Activated naive CD8-positive, alpha-beta T cell treated with anti-CD3 and anti-CD28 coated beads, Interleukin-2, amount 50 U/mL, for 16 hours (primary cell): Measurements from ENCODE around the gene AOAH.
"Not testable (repeated sequence)": the region's sequence is repeated elsewhere in the genome, so short reads cannot be mapped to it uniquely, and the experiment has no call there.

Source experiments
- DNase-seq: peaks from one replicate; pipeline ENCODE4 v3.0.0-alpha.2; 2020; ENCODE audit warnings: low read depth, low spot score

AOAH gene

DNA sequence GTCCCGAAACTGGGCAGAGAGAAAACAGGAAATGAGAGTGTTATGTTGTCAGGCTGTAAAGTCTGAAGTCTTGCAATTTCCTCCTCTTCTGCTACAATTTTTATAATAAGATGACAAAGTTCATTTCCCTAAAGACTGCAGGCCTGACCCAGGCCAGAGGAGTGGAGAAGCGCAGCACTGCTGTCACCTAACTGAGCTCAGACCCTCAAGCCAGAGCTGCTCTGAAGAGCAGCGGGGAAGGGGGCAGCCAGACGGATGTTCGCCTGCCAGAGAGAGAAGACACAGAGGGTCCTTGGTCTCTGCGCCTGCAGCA lies 12.6 kb upstream of the AOAH start:
- no peak for DNase-seq

DNA sequence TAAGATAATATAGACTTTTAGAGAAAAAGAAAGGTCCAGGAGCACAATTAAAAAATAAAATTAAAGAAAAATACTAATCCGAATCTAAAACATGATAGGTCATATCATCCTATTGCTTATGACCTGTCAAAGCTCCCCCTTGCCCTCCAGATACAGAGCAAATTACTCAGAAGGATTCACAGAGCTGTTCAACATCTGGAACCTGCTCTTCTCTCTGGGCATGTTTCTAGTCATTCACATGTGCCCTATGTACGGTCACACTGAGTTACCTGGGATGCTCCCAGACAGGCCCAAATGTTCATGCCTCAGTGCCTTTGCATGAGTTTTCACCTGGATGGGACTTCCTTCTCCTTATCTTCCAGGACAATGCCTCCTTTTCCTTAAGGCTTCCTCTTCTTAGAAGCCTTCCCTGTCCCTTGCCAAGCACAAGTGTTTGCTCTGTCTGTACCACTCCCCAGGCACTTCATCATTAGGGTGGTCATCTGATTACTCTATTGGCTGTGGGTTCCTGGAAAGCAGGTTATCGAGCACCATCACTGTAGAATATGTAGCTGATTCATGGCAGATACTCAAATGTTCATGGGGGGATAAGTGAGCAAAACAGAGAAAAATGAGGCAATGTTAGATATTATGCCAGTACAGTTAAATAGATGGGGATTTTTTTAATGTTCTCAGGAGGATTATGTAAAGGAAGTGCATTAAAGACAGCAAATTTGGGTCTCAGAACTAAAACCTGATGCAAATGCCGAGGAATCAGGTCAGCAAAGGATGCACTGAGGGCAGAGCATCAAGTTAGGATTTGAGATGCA lies 12.0 kb upstream of the AOAH start:
- no peak for DNase-seq

DNA sequence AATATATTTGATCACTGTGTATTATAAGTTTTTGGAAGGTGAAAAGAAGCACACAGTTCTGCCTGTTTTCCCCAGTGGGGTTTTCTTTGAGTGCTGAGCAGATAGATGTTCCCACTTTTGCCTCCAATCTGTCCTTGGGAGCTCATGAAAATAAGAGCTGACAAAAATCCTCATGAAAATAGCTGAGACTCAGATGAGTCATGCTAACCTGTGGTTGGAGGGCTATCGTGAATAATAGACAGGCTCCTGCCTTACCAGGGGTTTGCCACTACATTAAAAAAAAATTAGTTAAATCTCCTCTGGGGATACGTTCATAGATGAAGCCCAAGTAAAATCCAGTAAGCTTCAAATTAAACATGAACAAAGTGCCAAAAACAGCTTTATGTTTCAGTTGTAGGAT lies 10.9 kb upstream of the AOAH start:
- no peak for DNase-seq

DNA sequence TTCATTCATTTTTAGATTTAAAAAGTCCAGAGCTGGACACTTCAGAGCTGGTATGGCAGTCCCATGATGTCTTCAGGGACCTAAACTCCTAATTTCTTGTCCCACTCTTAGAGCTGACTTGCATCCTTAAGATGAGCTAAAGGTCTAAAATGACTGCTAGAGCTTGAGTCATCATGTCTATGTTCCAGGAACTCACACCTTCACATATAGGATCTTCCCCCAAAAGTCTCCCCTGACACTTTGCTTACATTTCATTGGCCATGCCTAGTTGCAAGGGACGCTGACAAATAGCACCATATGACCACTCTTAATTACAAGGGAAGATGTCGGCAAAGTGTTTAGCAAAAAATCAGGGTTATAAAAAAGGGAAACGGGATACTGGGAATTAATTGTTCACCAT lies 10.4 kb upstream of the AOAH start:
- no peak for DNase-seq

DNA sequence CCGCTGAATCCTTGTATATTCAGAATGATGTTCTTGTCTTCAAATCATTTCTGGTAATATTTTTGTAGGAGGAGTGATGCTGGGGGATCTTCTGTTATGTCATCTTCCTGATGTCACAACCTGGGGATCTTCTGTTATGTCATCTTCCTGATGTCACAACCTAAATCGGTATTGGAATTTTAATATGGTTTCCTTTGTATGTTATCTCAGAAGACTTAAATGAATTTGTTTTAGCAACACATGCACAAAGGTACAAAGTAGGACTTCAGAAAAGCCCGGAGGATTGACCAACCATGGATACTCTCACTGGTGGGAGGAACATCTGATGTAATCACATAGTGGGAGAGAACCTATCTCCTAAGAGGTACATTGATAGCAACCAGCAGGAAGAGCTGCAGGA lies 9.1 kb upstream of the AOAH start:
- no peak for DNase-seq

DNA sequence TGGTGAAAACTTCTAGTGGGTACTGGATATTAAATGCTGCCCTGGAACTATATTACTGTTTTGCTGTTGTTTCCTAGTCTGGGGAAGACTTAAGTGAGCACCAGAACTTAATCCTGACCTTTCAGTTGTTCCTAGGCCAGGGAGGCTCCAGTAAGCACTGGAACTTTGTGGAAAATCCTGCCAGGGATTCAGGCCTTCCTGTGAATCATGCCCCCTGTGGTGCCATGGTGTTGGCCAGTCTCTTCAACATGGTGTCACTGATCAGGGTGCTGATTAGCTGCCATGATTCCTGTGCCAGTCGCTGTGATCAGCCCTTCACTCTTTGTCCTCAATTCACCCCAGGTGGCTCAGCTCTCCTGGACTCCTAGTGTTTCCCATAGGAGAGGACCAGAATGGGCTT lies 8.5 kb upstream of the AOAH start:
- no peak for DNase-seq

DNA sequence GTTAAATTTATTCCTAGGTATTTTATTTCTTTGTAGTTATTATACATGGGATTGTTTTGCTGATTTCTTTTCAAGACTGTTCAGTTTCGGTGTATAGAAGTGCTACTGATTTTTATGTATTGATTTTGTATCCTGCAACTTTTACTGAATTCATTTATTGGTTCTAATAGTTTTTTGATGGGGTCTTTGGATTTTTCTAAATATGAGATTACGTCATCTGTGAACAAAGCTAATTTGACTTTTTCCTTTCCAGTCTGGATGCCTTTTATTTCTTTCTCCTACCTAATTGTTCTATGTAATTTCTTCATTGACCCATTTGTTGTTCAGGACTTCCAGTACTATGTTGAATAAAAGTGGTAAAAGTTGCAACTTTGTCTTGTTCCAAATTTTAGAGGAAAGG lies 5.8 kb upstream of the AOAH start:
- no peak for DNase-seq

DNA sequence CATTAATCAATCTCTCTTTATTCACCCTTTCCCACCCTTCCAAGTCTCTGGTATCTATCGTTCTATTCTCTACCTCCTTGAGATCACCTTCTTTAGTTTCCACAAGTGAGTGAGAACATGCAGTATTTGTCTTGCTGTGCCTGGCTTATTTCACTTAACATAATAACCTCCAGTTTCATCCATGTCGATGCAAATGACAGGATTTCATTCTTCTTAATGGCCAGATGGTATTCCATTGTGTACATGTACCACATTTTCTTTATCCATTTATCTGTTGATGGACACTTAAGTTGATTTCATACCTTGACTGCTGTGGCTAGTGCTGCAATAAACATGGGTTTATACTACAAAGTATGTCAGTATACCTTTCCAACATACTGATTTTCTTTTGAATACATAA lies 3.8 kb upstream of the AOAH start:
- no peak for DNase-seq

DNA sequence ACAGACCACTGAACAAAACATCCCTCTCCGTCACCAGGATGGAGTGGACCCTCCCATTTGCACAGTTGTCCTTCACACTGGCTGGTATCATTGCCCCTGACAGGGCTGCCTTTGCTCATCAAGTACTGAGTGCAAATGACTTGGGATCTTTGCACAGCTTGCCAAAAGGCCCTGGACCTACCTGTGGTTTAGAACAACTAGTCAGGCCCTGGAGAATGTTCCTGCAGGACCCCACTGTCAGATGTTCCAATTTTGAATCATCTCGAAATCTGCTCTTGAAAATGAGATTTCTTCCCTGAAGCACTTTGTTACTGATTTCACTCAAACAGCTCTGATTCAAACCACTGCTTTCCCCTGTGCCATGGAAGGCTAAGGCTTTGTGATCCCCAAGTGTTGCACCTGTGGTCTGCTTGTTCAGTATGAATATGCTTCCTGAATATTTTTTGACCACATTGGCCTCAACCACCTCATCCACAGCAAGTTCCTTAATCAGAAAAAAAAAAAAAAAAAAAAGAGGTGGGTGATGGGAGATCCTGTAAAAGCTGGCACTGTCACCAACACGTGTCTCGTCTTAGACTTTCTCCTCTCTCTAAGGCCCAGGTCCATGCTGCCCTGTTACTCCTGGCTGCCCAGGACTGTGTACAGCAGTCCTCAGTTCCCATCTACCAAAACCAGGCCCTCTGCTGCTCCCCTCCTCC lies 2.7 kb upstream of the AOAH start:
- DNase-seq: no peak

DNA sequence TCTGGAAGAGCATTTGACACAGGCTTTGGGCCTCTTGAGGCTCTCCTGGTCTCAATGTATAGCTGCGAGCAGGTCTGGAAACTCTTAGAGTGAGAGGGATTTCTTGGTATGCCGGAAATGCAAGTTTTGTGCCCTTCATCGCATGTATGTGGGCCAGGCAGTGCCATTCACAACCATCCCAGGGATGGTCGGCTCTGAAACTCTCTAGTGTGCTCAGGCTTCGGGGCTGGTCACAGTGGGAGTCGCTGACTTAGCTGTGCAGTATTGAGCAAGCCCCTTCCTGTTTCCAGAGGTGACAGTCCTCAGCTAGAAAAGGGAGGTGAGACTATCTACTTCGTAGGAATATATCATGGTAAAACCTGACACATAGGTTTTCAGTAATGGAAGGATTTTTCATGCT lies 2.0 kb upstream of the AOAH start:
- no peak for DNase-seq

DNA sequence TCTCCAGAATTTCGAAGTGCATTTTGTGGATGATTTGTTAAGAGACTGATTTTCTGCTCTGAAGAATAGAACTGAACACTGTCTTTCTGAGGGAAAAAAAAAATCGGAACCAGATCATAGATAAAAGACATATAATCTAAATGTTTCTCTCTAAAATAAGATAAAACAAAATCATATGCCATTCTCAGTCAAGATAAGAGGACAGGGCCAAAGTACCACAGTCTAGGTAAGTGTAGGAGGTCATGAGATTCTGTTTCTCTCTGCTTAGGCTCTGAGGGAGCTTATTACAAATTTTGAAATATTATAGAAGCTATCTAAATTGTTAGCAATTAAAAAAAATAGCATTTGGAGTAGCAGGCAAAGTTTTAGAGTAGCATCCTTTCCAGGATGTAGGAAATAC lies 702 bp upstream of the AOAH start:
- DNase-seq: no peak

DNA sequence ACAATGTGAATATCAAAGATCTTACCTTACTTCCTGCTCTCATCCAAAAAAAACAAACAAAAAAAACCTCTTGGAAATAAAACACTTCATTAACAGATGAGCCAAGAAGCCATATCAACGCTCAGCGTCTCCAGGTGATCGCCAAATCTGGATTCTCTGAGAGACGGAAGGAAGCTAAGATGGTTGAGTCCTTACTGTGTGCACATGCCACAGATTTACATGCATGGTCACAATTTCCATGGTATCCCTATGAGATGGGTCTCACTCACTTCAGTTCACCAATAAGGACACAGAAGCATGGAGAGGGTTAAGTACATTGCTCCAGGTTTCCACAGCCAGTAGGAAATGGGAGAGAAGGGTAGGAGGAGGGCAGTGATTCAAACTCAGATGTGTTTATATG lies 1.0 kb downstream of the AOAH start:
- DNase-seq: no peak

DNA sequence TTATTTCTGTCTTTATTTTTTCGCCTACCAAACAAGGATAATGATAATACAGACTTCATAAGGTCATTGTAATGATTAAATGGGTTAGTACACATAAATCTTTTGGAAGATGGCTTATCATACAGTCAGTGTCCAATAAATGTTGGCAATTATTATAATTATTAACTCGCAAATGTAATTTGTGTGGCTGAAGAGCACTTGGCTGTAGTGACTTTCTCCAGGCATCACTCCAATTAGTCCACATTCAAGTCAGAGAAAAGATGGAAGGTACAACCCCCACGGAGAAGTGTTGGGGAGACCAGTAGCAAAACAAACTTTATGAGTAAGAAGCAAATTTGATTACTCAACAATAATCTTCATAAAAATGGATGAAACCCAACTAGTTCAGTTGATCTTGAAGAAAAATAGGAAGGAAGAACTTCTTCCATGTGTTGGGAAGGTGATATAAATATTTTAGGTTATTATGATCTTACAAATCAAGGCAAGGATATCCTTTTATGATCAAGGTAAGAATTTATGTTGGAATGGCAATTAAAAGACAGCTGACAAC lies 5.1 kb downstream of the AOAH start:
- no peak for DNase-seq

DNA sequence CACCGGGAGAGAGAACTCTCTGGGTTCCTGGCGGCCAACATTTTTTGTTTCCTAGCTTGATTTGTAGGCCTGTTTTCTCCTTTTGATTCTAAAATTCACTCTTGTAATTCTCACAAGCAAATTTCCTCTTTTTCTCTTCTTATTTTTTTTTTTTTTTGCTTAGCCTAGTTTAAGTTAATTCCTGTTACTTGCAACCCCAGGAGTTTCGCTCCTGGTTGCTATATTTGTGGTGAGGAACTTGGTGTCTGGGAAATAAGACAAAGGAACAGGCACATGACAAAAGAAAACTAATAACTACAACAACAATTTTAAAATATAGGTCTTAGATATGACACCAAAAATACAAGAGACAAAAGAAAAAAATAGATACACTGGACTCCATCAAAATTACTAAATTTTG lies 6.7 kb downstream of the AOAH start:
- no peak for DNase-seq

DNA sequence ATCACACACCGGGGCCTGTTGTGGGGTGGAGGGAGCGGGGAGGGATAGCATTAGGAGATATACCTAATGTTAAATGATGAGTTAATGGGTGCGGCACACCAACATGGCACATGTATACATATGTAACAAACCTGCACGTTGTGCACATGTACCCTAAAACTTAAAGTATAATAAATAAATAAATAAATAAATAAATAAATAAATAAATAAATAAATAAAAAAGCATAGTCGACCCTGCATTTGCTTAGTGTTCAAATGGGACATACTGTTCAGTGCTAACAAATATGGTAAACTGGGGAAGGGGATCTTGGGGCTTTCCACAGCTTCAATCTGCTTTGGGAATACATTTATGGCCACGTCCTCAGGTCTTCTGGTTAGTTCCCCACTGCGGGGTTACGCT lies 7.5 kb downstream of the AOAH start:
- DNase-seq: not testable (repeated sequence)

DNA sequence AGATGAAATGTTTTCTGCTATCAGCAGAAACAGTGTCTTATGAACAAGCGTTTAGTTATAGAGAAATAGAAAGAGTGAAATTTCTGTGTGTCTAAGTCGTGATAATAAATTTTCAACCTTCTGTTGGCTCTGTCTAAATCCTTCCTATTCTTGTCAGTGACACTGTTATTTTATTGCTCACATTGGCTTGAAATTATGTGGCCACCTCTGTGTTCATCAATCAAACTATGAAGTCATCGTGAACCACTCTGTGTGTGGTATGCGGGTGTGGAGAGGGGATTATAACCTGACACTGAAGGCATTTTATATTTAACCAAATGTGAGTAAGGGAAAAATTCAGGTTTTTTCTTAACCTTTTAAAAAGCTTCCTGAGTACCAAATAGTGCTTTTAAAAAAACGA lies 12.3 kb downstream of the AOAH start:
- no peak for DNase-seq

DNA sequence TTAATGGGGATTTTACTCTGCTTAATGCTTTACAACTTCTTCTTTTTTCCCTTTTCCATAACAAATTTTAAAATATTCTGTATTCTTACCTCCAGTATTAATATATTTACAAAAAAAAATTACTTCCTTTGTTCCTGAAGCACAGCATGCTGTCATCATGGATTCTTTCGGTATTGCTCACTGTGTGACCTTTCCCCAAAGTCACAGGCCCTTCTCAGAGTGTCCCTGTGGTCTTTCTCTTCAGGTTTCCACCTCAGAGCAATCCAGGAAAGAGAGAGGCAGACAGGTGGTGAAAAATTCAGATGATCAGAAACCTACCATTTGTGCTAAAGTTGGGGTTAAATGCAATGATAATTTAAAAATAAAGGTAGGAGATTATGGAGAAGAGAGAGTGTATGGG lies 13.0 kb downstream of the AOAH start:
- no peak for DNase-seq

DNA sequence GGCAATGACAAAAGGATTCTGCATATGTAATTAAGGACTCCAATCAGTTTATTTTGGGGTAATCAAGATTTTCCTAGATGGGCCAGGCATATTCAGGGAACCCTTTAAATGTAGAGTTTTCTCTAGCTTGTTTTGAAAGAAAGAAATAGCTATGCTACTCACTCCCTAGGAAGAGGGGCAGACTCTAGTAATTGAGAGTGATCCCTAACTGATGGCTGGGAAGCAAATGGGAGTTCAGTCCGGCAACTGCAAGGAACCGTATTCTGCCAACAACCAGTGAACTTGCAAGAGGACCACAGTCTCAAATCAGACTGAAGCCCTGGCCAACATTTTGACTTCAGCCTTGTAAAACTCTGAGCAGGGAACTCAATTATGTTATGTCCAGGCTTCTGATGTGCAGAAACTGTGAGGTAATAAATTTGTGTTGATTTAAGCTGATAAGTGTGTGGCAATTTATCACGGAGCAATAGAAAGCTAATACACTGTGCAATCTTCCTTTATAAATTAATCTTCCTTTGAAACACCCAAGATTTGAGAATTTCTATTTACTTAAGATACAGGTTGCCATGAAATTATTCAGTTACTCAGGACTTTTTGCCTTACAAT lies 14.0 kb downstream of the AOAH start:
- no peak for DNase-seq

DNA sequence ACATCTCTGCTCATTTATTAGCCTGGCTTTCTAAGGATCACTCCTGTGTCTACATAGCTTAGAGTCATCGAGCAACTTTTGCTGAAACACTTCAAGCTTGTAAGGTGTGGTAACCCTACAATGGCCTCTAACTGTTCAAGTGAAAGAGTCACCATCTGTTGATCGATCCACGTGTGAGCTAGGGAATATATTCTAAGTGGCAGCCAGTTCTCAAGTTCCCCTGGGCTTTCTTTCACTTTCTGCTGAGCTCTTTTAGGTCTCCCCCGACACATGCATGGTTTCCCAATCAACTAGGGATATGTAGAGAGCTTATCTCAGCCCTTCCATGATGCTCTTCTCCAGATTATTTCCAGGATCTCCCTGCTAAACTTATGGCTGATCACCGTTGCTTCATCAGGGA lies 15.5 kb downstream of the AOAH start:
- no peak for DNase-seq

DNA sequence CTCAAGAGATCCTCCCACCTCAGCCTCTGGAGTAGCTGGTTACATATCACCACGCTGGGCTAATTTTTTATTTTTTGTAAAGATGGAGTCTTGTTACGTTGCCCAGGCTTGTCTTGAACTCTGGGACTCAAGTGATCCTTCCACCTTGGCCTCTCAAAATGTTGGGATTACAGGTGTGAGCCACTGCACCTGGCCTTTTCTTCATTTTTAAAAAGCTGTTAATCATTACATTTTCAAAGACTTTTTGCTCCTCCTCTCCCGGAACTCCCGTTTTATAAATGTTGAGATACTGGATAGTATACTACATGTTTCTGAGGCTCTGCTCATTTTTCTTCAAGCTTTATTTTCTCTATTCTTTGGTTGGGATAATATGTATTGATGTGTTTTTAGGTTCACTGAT lies 16.4 kb downstream of the AOAH start:
- DNase-seq: no peak

DNA sequence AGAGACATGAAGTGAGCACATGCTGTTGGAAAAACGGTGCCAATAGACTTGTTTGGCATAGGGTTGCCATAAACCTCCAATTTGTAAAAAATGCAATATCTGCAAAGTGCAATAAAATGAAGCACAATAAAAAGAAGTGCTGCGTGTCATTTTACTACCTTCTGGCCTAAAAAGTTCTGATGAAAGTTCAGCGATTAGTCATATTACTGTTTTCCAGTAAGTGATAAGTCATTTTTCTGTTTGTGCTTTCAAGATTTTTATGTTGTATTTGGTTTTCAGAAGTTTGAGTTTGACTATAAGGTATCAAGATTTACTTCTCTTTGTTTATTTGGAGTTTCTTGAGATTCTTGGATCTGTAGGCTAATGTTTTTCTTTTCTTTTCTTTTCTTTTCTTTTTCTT lies 16.8 kb downstream of the AOAH start:
- DNase-seq: no peak

DNA sequence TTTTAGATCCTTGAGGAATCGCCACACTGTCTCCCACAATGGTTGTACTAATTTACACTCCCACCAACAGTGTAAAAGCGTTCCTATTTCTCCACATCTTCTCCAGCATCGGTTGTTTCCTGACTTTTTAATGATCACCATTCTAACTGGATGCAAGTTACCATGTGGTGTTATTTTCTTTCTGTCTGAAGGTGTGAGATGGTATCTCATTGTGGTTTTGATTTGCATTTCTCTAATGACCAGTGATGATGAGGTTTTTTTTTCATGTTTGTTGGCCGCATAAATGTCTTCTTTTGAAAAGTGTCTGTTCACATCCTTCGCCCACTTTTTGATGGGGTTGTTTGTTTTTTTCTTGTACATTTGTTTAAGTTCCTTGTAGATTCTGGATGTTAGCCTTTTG lies 20.4 kb downstream of the AOAH start:
- not testable (repeated sequence) for DNase-seq

DNA sequence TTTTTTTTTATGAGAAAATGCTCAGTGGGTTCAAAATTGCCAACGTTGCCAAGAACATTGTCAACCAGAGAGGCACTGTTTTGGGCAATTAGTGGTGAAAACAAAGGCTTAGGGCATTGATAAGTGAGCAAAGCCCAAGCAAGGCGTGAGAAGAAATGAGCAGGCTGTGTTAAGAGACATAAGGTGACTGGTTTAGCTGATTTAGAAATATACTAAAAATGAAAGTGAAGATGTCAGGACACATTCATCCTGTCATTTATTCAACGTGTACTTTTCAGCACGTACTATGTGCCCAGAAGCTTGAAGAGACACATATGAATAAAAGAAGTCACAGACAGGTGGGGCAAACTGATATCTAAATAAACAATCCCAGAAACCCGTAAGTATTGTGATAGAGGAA lies 31.8 kb downstream of the AOAH start:
- DNase-seq: no peak
